ENCODE measurements around the gene TGOLN2. TPM values are rescaled to one million over a fixed set of nuclear protein-coding genes. Genes with fewer than 3 reads are reported as not detected.

The TGOLN2 gene
- total RNA-seq, 1 donor: 129 TPM

DNA sequence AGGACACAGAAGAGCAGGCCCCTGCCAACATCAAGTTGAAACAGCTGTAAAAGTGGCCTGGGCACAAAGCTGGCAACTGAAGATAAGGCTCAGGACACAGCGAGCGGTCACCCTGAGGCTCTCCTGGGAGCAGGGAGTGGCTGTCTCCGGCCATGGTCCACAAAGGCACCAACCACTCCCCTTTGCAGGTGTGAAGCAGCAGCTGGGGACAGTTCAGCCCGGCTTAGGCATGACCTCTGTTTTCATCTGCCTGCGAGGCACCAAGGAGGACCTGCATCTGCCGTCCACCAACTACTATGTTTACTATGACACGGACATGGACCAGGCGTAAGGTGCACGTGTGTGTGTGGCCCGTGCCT, 12.9 kb downstream of the TGOLN2 start:
- H3K36me3 ChIP-seq (ENCODE audit: insufficient read depth, low read length): peaks cover 46% of the 10 kb centered on the region
- peaks cover 20% of the 10 kb centered on the region for H3K79me2 ChIP-seq (ENCODE audit: insufficient read depth, low read length)
- TF ChIP-seq, protein P1, sequence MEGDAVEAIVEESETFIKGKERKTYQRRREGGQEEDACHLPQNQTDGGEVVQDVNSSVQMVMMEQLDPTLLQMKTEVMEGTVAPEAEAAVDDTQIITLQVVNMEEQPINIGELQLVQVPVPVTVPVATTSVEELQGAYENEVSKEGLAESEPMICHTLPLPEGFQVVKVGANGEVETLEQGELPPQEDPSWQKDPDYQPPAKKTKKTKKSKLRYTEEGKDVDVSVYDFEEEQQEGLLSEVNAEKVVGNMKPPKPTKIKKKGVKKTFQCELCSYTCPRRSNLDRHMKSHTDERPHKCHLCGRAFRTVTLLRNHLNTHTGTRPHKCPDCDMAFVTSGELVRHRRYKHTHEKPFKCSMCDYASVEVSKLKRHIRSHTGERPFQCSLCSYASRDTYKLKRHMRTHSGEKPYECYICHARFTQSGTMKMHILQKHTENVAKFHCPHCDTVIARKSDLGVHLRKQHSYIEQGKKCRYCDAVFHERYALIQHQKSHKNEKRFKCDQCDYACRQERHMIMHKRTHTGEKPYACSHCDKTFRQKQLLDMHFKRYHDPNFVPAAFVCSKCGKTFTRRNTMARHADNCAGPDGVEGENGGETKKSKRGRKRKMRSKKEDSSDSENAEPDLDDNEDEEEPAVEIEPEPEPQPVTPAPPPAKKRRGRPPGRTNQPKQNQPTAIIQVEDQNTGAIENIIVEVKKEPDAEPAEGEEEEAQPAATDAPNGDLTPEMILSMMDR (IDR thresholded peaks at IDR 0.05; ENCODE audit: extremely low read depth, low read depth, low read length): no peak
- peak overlapping the region; percentile 66 for H3K27ac ChIP-seq (ENCODE audit: low read depth, low read length)
- no peaks in the 10 kb centered on the region for H3K27me3 ChIP-seq (ENCODE audit: insufficient read depth, low read length)
- peaks cover 21% of the 10 kb centered on the region for H3K4me1 ChIP-seq (ENCODE audit: insufficient read depth, low read length)
- H2AFZ ChIP-seq (ENCODE audit: low read length): no peak overlapping the region
- H3K9me3 ChIP-seq (ENCODE audit: low read depth, low read length): no peaks in the 10 kb centered on the region
- no peak overlapping the region for H3K4me3 ChIP-seq (ENCODE audit: insufficient read depth, low read length)
- no peak for DNase-seq (ENCODE audit: insufficient read length, low spot score, missing footprints)
- H3K4me2 ChIP-seq (ENCODE audit: insufficient read depth, low read length): no peak overlapping the region
- H4K20me1 ChIP-seq (ENCODE audit: insufficient read depth, low read length): peaks cover 24% of the 10 kb centered on the region

DNA sequence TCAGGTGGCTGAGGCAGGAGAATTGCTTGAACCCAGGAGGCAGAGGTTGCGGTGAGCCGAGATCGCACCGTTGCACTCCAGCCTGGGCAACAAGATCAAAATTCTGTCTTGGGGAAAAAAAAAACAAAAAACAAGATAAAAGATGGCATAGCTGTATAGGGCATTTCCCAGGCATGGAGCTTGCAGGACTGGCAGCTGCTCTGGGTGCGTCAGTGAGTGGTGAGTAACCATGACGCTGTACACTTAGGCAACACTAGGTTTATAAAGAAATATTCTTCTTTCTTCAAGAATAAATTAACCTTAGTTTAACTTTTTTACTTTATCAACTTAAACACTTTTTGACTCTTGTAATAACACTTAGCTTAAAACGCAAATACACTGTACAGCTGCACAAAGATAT, 15.4 kb downstream of the TGOLN2 start:
- Histone ChIP-seq H4K20me1 (ENCODE audit: insufficient read depth, low read length) (peaks cover 8% of the 10 kb centered on the region), H3K9me3 (ENCODE audit: low read depth, low read length) (no peaks in the 10 kb centered on the region), H3K79me2 (ENCODE audit: insufficient read depth, low read length) (peaks cover 5% of the 10 kb centered on the region), H3K36me3 (ENCODE audit: insufficient read depth, low read length) (peaks cover 41% of the 10 kb centered on the region), H3K4me1 (ENCODE audit: insufficient read depth, low read length) (peaks cover 10% of the 10 kb centered on the region), H2AFZ (ENCODE audit: low read length) (no peak overlapping the region), H3K27me3 (ENCODE audit: insufficient read depth, low read length) (no peaks in the 10 kb centered on the region), H3K4me2 (ENCODE audit: insufficient read depth, low read length) (no peak overlapping the region), H3K4me3 (ENCODE audit: insufficient read depth, low read length) (no peak overlapping the region), H3K27ac (ENCODE audit: low read depth, low read length) (peak overlapping the region; percentile 95)
- DNase-seq (ENCODE audit: insufficient read length, low spot score, missing footprints): peak; percentile 93
- TF ChIP-seq, protein P1 (IDR thresholded peaks at IDR 0.05; ENCODE audit: extremely low read depth, low read depth, low read length): no peak

DNA sequence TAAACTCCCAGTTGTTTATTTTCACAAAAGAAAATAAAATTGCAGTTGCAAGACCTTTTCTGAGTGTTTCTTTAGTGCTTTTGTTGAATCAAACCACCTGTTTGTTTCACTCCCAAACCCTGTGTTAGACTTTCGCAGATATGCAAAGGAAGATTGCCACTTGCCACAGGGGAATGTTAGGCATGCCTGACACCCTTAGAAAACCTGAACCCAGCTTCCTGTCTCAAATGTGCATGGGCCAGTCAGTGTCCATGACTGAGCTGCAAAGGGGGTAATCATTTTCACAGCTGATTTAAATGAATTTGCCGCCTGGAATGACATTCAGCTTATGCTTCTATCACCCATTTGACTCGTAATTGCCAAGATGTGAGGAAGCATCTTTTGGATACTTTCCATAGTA, 17.5 kb downstream of the TGOLN2 start:
- DNase-seq (ENCODE audit: insufficient read length, low spot score, missing footprints): no peak
- H3K27ac ChIP-seq (ENCODE audit: low read depth, low read length): no peak overlapping the region
- H3K36me3 ChIP-seq (ENCODE audit: insufficient read depth, low read length): peaks cover 37% of the 10 kb centered on the region
- H3K4me1 ChIP-seq (ENCODE audit: insufficient read depth, low read length): peaks cover 10% of the 10 kb centered on the region
- H3K4me3 ChIP-seq (ENCODE audit: insufficient read depth, low read length): no peak overlapping the region
- H3K27me3 ChIP-seq (ENCODE audit: insufficient read depth, low read length): no peaks in the 10 kb centered on the region
- peaks cover 7% of the 10 kb centered on the region for H4K20me1 ChIP-seq (ENCODE audit: insufficient read depth, low read length)
- no peaks in the 10 kb centered on the region for H3K79me2 ChIP-seq (ENCODE audit: insufficient read depth, low read length)
- H3K9me3 ChIP-seq (ENCODE audit: low read depth, low read length): no peaks in the 10 kb centered on the region
- H3K4me2 ChIP-seq (ENCODE audit: insufficient read depth, low read length): no peak overlapping the region
- TF ChIP-seq, protein P1 (IDR thresholded peaks at IDR 0.05; ENCODE audit: extremely low read depth, low read depth, low read length): no peak
- no peak overlapping the region for H2AFZ ChIP-seq (ENCODE audit: low read length)

DNA sequence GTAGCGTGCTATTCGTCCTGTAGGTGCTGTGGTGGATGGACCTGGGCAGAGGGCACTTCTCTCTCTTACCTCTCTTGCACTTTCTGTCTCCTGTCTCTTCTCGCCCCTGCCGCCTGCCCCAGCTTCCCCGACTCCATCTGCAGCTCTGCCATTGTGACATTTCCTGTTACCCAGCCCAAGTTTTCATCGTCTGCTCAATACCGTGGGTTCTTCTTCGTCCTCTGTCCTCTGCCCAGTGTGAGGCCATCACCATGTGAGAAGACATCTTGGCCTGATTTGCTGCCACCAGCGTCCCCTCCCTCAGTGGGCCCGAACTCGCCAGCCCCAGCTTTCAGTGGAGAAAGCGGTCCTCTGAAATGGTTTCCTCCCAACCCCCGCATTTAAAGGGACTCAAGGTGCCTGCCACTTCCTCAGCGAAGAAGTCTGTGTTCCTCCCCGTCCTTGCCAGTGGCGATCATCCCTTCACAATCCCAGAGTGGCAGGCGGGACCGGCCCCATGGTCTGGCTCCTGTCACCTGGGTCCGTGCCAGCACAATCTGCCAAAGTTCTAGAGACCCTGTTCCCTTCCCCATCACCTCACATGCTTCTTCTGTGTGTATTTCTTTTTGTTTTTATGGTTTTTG, 18.0 kb downstream of the TGOLN2 start:
- no peak overlapping the region for H2AFZ ChIP-seq (ENCODE audit: low read length)

More for the DNA sequence above, 18.0 kb downstream of the TGOLN2 start:
- H4K20me1 ChIP-seq (ENCODE audit: insufficient read depth, low read length): peaks cover 5% of the 10 kb centered on the region
- peaks cover 10% of the 10 kb centered on the region for H3K4me1 ChIP-seq (ENCODE audit: insufficient read depth, low read length)
- H3K27me3 ChIP-seq (ENCODE audit: insufficient read depth, low read length): no peaks in the 10 kb centered on the region
- H3K4me3 ChIP-seq (ENCODE audit: insufficient read depth, low read length): no peak overlapping the region
- H3K27ac ChIP-seq (ENCODE audit: low read depth, low read length): no peak overlapping the region
- H3K79me2 ChIP-seq (ENCODE audit: insufficient read depth, low read length): no peaks in the 10 kb centered on the region
- no peak overlapping the region for H3K4me2 ChIP-seq (ENCODE audit: insufficient read depth, low read length)
- no peaks in the 10 kb centered on the region for H3K9me3 ChIP-seq (ENCODE audit: low read depth, low read length)
- no peak for DNase-seq (ENCODE audit: insufficient read length, low spot score, missing footprints)
- TF ChIP-seq, protein P1 (IDR thresholded peaks at IDR 0.05; ENCODE audit: extremely low read depth, low read depth, low read length): no peak
- H3K36me3 ChIP-seq (ENCODE audit: insufficient read depth, low read length): peaks cover 32% of the 10 kb centered on the region

All from osteoblast (primary cell).